A673 (cell line): ENCODE measurements around the gene ROR1.

Experiments
- CTCF ChIP-seq: fragments of 300-800, 200-600 bp; sonication (generic); conservative IDR thresholded peaks from 2 replicates; pipeline ENCODE4 v1.5.1; 2017; ENCODE audit warnings: low read depth, mild to moderate bottlenecking, antibody characterized with exemption, low read length, moderate library complexity, mixed read lengths
- EZH2 ChIP-seq: fragments of 200-600 bp; sonication (generic); IDR thresholded peaks from 2 replicates; pipeline ENCODE4 v1.6.1; 2017; ENCODE audit warnings: borderline replicate concordance, low read depth, mild to moderate bottlenecking, mixed read lengths, antibody characterized with exemption, low read length; ENCODE audit not compliant: poor library complexity, severe bottlenecking

GRCh38 chr1:63821091-63822005 lies 47.5 kb downstream of the ROR1 start:
- no peak for TF ChIP-seq CTCF
- TF ChIP-seq EZH2: no peak
